H1 (cell line): ENCODE measurements around the gene ITPR1. TPM values are rescaled to one million over a fixed set of nuclear protein-coding genes. Genes with fewer than 3 reads are reported as not detected.

Source experiments
- CTCF ChIA-PET: fragments of 300-600 bp; sonication (Branson Sonifier 250); formaldehyde crosslinking; loops from one replicate; lab custom pipeline; 2021; ENCODE audit not compliant: partially characterized antibody; lab: Charles Lee
- POLR2A ChIA-PET: fragments of 300-600 bp; sonication (Branson Sonifier 250); formaldehyde crosslinking; loops from one replicate; lab custom pipeline; 2021; ENCODE audit warnings: inconsistent platforms; ENCODE audit not compliant: partially characterized antibody; lab: Charles Lee
- DNase-seq, 2 experiments: peaks; one replicate each; pipeline versions ENCODE4 v3.0.0 to v3.0.0-alpha.2; 2010 to 2022; ENCODE audit warnings: low spot score in 2 of 2, low read depth in 1 of 2, mixed read lengths in 1 of 2
- FAIRE-seq: peaks from 2 replicates; lab custom pipeline; 2011; peaks lifted over from hg19 to GRCh38; lab: Jason Lieb, UNC
- H2AFZ ChIP-seq: 2 replicates; pipeline ENCODE4 v1.8.1; 2012; ENCODE audit warnings: low read length, inconsistent platforms
- H2AK5ac ChIP-seq: 2 replicates; pipeline ENCODE4 v1.6.1; 2013; ENCODE audit warnings: low read depth, low read length
- H2BK120ac ChIP-seq: replicated peaks from 2 replicates; pipeline ENCODE3; 2013; ENCODE audit warnings: low read depth, low read length, inconsistent platforms
- H2BK12ac ChIP-seq: 2 replicates; pipeline ENCODE4 v1.6.1; 2013; ENCODE audit warnings: low read depth, low read length
- H2BK15ac ChIP-seq: 2 replicates; pipeline ENCODE4 v1.6.1; 2013; ENCODE audit warnings: low read length
- H2BK20ac ChIP-seq: 2 replicates; pipeline ENCODE4 v1.6.1; 2013; ENCODE audit warnings: low read length
- H2BK5ac ChIP-seq: 2 replicates; pipeline ENCODE4 v1.6.1; 2013; ENCODE audit warnings: low read depth, low read length
- H3K14ac ChIP-seq: 2 replicates; pipeline ENCODE4 v1.6.1; 2013; ENCODE audit warnings: inconsistent platforms; ENCODE audit not compliant: insufficient read length
- H3K18ac ChIP-seq: 2 replicates; pipeline ENCODE4 v1.6.1; 2013; ENCODE audit warnings: low read length; ENCODE audit errors: extremely low read depth
- H3K23ac ChIP-seq: 2 replicates; pipeline ENCODE4 v1.6.1; 2013; ENCODE audit warnings: inconsistent platforms; ENCODE audit not compliant: insufficient read length
- H3K23me2 ChIP-seq: 2 replicates; pipeline ENCODE4 v1.6.1; 2013; ENCODE audit warnings: low read depth, low read length
- H3K27ac ChIP-seq: 2 replicates; pipeline ENCODE4 v1.6.1; 2011; ENCODE audit warnings: low read depth, low read length, inconsistent platforms
- H3K27me3 ChIP-seq, 4 experiments: replicated peaks in 1 of 4; 1 replicate in 1 of 4; 2 replicates in 3 of 4; pipeline versions ENCODE4 v1.6.1 to v1.8.1; 2011 to 2013; ENCODE audit warnings: low read length in 3 of 4, mild to moderate bottlenecking in 3 of 4, inconsistent platforms in 2 of 4, mixed read lengths in 2 of 4, moderate library complexity in 1 of 4; ENCODE audit not compliant: control insufficient read depth in 3 of 4, insufficient read depth in 3 of 4; ENCODE audit errors: extremely low read depth in 1 of 4
- H3K36me3 ChIP-seq, 4 experiments: 2 replicates each; pipeline versions ENCODE4 v1.6.1 to v1.8.1; 2011 to 2013; ENCODE audit warnings: mild to moderate bottlenecking in 4 of 4, low read length in 3 of 4, moderate library complexity in 2 of 4, control low read depth in 1 of 4, inconsistent platforms in 1 of 4; ENCODE audit not compliant: insufficient read depth in 4 of 4, control insufficient read depth in 2 of 4
- H3K4ac ChIP-seq: replicated peaks from 2 replicates; pipeline ENCODE3; 2013; ENCODE audit warnings: low read length, low read depth, mixed read lengths, inconsistent platforms; ENCODE audit not compliant: insufficient read length
- H3K4me1 ChIP-seq, 4 experiments: replicated peaks in 1 of 4; 1 replicate in 1 of 4; 2 replicates in 3 of 4; pipeline versions ENCODE4 v1.6.1 to v1.8.1; 2011 to 2013; ENCODE audit warnings: low read length in 3 of 4, inconsistent platforms in 2 of 4, mixed read lengths in 1 of 4; ENCODE audit not compliant: insufficient read depth in 4 of 4, control insufficient read depth in 3 of 4
- H3K4me2 ChIP-seq, 2 experiments: 2 replicates each; pipeline versions ENCODE4 v1.6.1 to v1.8.1; 2011 to 2013; ENCODE audit warnings: low read depth in 2 of 2, low read length in 2 of 2, control low read depth in 1 of 2, inconsistent platforms in 1 of 2, mild to moderate bottlenecking in 1 of 2; ENCODE audit not compliant: insufficient read depth in 1 of 2
- H3K4me3 ChIP-seq, 4 experiments: fragments of 200-600, 300-600 bp in 1 of 4; sonication (generic), shearing (Covaris generic), sonication (Bioruptor Twin) in 1 of 4; 2 replicates each; pipeline versions ENCODE4 v1.5.1 to v1.8.1; 2011 to 2016; ENCODE audit warnings: low read length in 4 of 4, low read depth in 3 of 4, control low read depth in 2 of 4, inconsistent platforms in 2 of 4, mild to moderate bottlenecking in 2 of 4, mixed read lengths in 1 of 4, moderate library complexity in 1 of 4; ENCODE audit not compliant: insufficient read depth in 2 of 4; ENCODE audit errors: extremely low read depth in 1 of 4
- H3K56ac ChIP-seq: replicated peaks from 2 replicates; pipeline ENCODE3; 2013; ENCODE audit warnings: low read depth, mild to moderate bottlenecking, mixed read lengths, low read length, inconsistent platforms; ENCODE audit not compliant: insufficient read length
- H3K79me1 ChIP-seq: 2 replicates; pipeline ENCODE4 v1.6.1; 2013; ENCODE audit warnings: low read depth, low read length, control low read depth
- H3K79me2 ChIP-seq, 2 experiments: 2 replicates each; pipeline versions ENCODE4 v1.6.1 to v1.8.1; 2012 to 2013; ENCODE audit warnings: low read length in 2 of 2, mild to moderate bottlenecking in 2 of 2, inconsistent platforms in 1 of 2; ENCODE audit not compliant: insufficient read depth in 2 of 2, control insufficient read depth in 1 of 2
- H3K9ac ChIP-seq, 4 experiments: replicated peaks in 1 of 4; 1 replicate in 1 of 4; 2 replicates in 3 of 4; pipeline versions ENCODE4 v1.6.1 to v1.8.1; 2011 to 2013; ENCODE audit warnings: low read depth in 3 of 4, low read length in 3 of 4, control low read depth in 2 of 4, mild to moderate bottlenecking in 2 of 4, moderate library complexity in 2 of 4, inconsistent platforms in 1 of 4; ENCODE audit errors: extremely low read depth in 1 of 4
- H3K9me3 ChIP-seq, 2 experiments: 2 replicates each; pipeline versions ENCODE4 v1.6.1 to v1.8.1; 2012 to 2013; ENCODE audit warnings: mild to moderate bottlenecking in 2 of 2, moderate library complexity in 2 of 2, control low read depth in 1 of 2, inconsistent platforms in 1 of 2, low read depth in 1 of 2, low read length in 1 of 2, mixed read lengths in 1 of 2; ENCODE audit not compliant: insufficient read depth in 2 of 2
- H4K20me1 ChIP-seq, 2 experiments: replicated peaks in 1 of 2; 2 replicates each; pipeline versions ENCODE3 to v1.8.1; 2011 to 2013; ENCODE audit warnings: inconsistent platforms in 2 of 2, low read length in 2 of 2, mild to moderate bottlenecking in 1 of 2; ENCODE audit not compliant: insufficient read depth in 2 of 2, control insufficient read depth in 1 of 2
- H4K5ac ChIP-seq: 2 replicates; pipeline ENCODE4 v1.6.1; 2013; ENCODE audit warnings: low read length, low read depth, mixed read lengths, inconsistent platforms; ENCODE audit not compliant: insufficient read length
- H4K8ac ChIP-seq: 2 replicates; pipeline ENCODE4 v1.8.0; 2013; ENCODE audit warnings: mild to moderate bottlenecking, moderate library complexity, low read length, inconsistent platforms; ENCODE audit not compliant: insufficient read depth; ENCODE audit errors: extremely low read depth
- H4K91ac ChIP-seq: replicated peaks from 2 replicates; pipeline ENCODE3; 2013; ENCODE audit warnings: low read length, mixed read lengths, inconsistent platforms; ENCODE audit not compliant: insufficient read length
- CTBP2 ChIP-seq: IDR thresholded peaks from 2 replicates; pipeline ENCODE4 v1.7.0; 2011; ENCODE audit warnings: borderline replicate concordance, mild to moderate bottlenecking, moderate library complexity, mixed read lengths, low read length; ENCODE audit not compliant: insufficient read depth, insufficient read length
- EP300 ChIP-seq, 2 experiments: IDR thresholded peaks; 1 replicate in 1 of 2; 2 replicates in 1 of 2; pipeline ENCODE4 v1.6.1; 2011 to 2012; ENCODE audit warnings: low read depth in 2 of 2, low read length in 2 of 2, mild to moderate bottlenecking in 2 of 2, borderline replicate concordance in 1 of 2, inconsistent platforms in 1 of 2, moderate library complexity in 1 of 2
- GTF2F1 ChIP-seq: IDR thresholded peaks from 2 replicates; pipeline ENCODE4 v1.6.1; 2012; ENCODE audit warnings: low read depth, low read length, improper control_type of control experiment, borderline replicate concordance
- POU5F1 ChIP-seq: IDR thresholded peaks from 2 replicates; pipeline ENCODE4 v1.6.1; 2011; ENCODE audit warnings: low read depth, mild to moderate bottlenecking, low read length, moderate library complexity
- SUZ12 ChIP-seq: fragments of 200-600 bp; sonication (generic); IDR thresholded peaks from 2 replicates; pipeline ENCODE4 v1.6.1; 2012; ENCODE audit warnings: mild to moderate bottlenecking, inconsistent platforms, low read length, moderate library complexity, mixed read lengths
- WGBS, 2 experiments: shearing (Covaris generic) in 1 of 2; methylation state at CpG; one replicate each; pipeline versions ENCODE4 v1.1.6 to v1.1.7; 2013 to 2015; ENCODE audit warnings: low lambda C conversion rate in 2 of 2, mixed read lengths in 2 of 2, inconsistent platforms in 1 of 2, low coverage in 1 of 2, missing lambda C conversion rate in 1 of 2; ENCODE audit not compliant: insufficient replicate concordance in 2 of 2, insufficient coverage in 1 of 2, insufficient read length in 1 of 2; ENCODE audit errors: extremely low coverage in 1 of 2, missing lambda C conversion rate in 1 of 2; 5-methylcytosine and 5-hydroxymethylcytosine counted together
- polyA plus RNA-seq, 7 experiments: library from polyadenylated mRNA; depleted of rRNA in 3 of 7; stranded (reverse) in 5 of 7; unstranded in 2 of 7; fragments of >200 nt in 5 of 7; fragments of 200-250 nt in 2 of 7; gene quantifications; 1 replicate in 5 of 7; 2 replicates in 1 of 7; 4 replicates in 1 of 7; pipeline versions ENCODE4 v1.2.1 to v1.2.3, GENCODE V29; 2011 to 2013; ENCODE audit warnings: missing spikeins in 2 of 7, mixed read lengths in 2 of 7
- total RNA-seq: library from RNA; stranded (reverse); fragmentation: NEBNext Ultra II Directional; extraction: Animal tissue kit (Norgen Biotek cat#: 25700); gene quantifications from 2 replicates; pipeline ENCODE4 v1.2.1, GENCODE V29; 2021

ITPR1 gene
- total and polyA plus RNA-seq, 2 of the 8 experiments (the other 6 are each of a cell fraction or from before 2014, with no cell fraction given): 2.5 to 16.3 TPM

GRCh38 chr3:4716266-4716665, 223.1 kb downstream of the ITPR1 start:
- no peaks in the 10 kb centered on the region for H3K36me3 ChIP-seq
- H3K9me3 ChIP-seq: no peaks in the 10 kb centered on the region
- no peak overlapping the region for H3K14ac ChIP-seq
- no peak overlapping the region for H4K8ac ChIP-seq
- no peaks in the 10 kb centered on the region for H3K79me2 ChIP-seq
- no peak overlapping the region for H2BK12ac ChIP-seq
- H3K23ac ChIP-seq: no peak overlapping the region
- no peak overlapping the region for H3K4me2 ChIP-seq
- H3K4me3 ChIP-seq: no peak overlapping the region
- no peak overlapping the region for H2BK15ac ChIP-seq
- ChIA-PET POLR2A (no interaction called here), CTCF (interaction anchor here (0.8 to 2.9 kb wide), 8 partner anchors 14 to 270 kb away, joined by 3 to 12 read pairs (median 3); partner anchors contain the start of gene BHLHE40)
- no peak overlapping the region for H2AK5ac ChIP-seq
- no peak overlapping the region for H3K9ac ChIP-seq
- no peak overlapping the region for H3K27ac ChIP-seq
- H3K18ac ChIP-seq: no peak overlapping the region
- no peaks in the 10 kb centered on the region for H3K27me3 ChIP-seq
- H4K20me1 ChIP-seq: no peaks in the 10 kb centered on the region
- H2BK120ac ChIP-seq: no peak overlapping the region
- no peak overlapping the region for H2BK5ac ChIP-seq
- H3K4ac ChIP-seq: no peak overlapping the region
- no peak for FAIRE-seq
- no peak overlapping the region for H4K5ac ChIP-seq
- no peak overlapping the region for H2BK20ac ChIP-seq
- H2AFZ ChIP-seq: no peak overlapping the region
- no peak overlapping the region for H3K56ac ChIP-seq
- H3K79me1 ChIP-seq: no peaks in the 10 kb centered on the region
- no peak for DNase-seq
- no peak overlapping the region for H4K91ac ChIP-seq
- H3K4me1 ChIP-seq: peaks cover 3 to 7% (median 6%) of the 10 kb centered on the region in 4 experiments; a peak in 5 of 7 replicates
- TF ChIP-seq GTF2F1 (no peak), EP300 (IDR thresholded peaks at IDR 0.05; ENCODE audit: borderline replicate concordance in 1 of 2, low read depth in 2 of 2, low read length in 2 of 2) (no peak), POU5F1 (no peak), SUZ12 (no peak), CTBP2 (no peak)
- TF ChIP-seq, all 59 proteins: peak for 0
- WGBS, 2 experiments: 88% methylated on average over 1 of the region's 1 CpG; no CpG with 5 or more reads in 1 of the 2 experiments
- no peaks in the 10 kb centered on the region for H3K23me2 ChIP-seq
